Kidney (tissue), 14 donors: Measurements from ENCODE around the gene TMEM114. TPM values are rescaled to one million over a fixed set of nuclear protein-coding genes. Genes with fewer than 3 reads are reported as not detected.
A peak's percentile ranks its signal among the peaks of the same experiment; 100 is the strongest.

Experiments used
- DNase-seq, 5 donors: peaks; one replicate each; pipeline ENCODE4 v3.0.0-alpha.2; 2013 to 2020
- FAIRE-seq: peaks from 2 replicates; lab custom pipeline; 2012; peaks lifted over from hg19 to GRCh38; lab: Jason Lieb, UNC
- H3K27ac ChIP-seq, 2 donors: one replicate each; pipeline ENCODE4 v1.7.0; 2013; ENCODE audit warnings: low read depth in 2 of 2, low read length in 2 of 2, inconsistent platforms in 1 of 2
- H3K27me3 ChIP-seq: one replicate; pipeline ENCODE4 v1.7.1; 2013; ENCODE audit warnings: low read length, inconsistent platforms; ENCODE audit not compliant: control insufficient read depth, insufficient read depth
- H3K36me3 ChIP-seq, 3 donors: one replicate each; pipeline versions ENCODE4 v1.7.0 to v1.7.1; 2013; ENCODE audit warnings: low read length in 3 of 3, control low read depth in 1 of 3, inconsistent platforms in 1 of 3; ENCODE audit not compliant: insufficient read depth in 3 of 3, control insufficient read depth in 2 of 3
- H3K4me1 ChIP-seq, 3 donors: one replicate each; pipeline versions ENCODE4 v1.7.0 to v1.7.1; 2013; ENCODE audit warnings: low read length in 3 of 3, inconsistent platforms in 1 of 3, low read depth in 1 of 3; ENCODE audit not compliant: control insufficient read depth in 2 of 3, insufficient read depth in 2 of 3
- H3K4me3 ChIP-seq, 3 donors: one replicate each; pipeline versions ENCODE4 v1.7.0 to v1.8.1; 2013; ENCODE audit warnings: low read length in 3 of 3, control low read depth in 1 of 3, inconsistent platforms in 1 of 3
- H3K9ac ChIP-seq, 3 donors: one replicate each; pipeline versions ENCODE4 v1.7.0 to v1.7.1; 2013; ENCODE audit warnings: low read length in 3 of 3, control low read depth in 1 of 3, inconsistent platforms in 1 of 3
- H3K9me3 ChIP-seq, 3 donors: one replicate each; pipeline versions ENCODE4 v1.7.0 to v1.7.1; 2013; ENCODE audit warnings: low read length in 3 of 3, control low read depth in 1 of 3, inconsistent platforms in 1 of 3; ENCODE audit not compliant: control insufficient read depth in 2 of 3, insufficient read depth in 1 of 3
- CTCF ChIP-seq: IDR thresholded peaks from 3 replicates; pipeline ENCODE4 v1.5.1; 2012; ENCODE audit warnings: mild to moderate bottlenecking, moderate library complexity, borderline replicate concordance; ENCODE audit not compliant: insufficient read depth; ENCODE audit errors: extremely low read depth
- intact Hi-C: fragments of 100-400 bp; cut with DNase I; formaldehyde crosslinking; loops from one replicate; pipeline ENCODE4 v1.11.1; 2022
- polyA plus RNA-seq: library from polyadenylated mRNA; stranded (reverse); fragments of 350-450 nt; fragmentation: Illumina TruSeq; extraction: RNeasy Lipid Tissue Mini Kit (QIAGEN cat#74804); gene quantifications from one replicate; pipeline ENCODE4 v1.2.3, GENCODE V29; 2014; ENCODE audit warnings: low read depth, low replicate concordance; ENCODE audit not compliant: insufficient read depth
- total RNA-seq: library from RNA; stranded (reverse); fragmentation: NEBNext Ultra II Directional; extraction: Animal tissue kit (Norgen Biotek cat#: 25700); gene quantifications from one replicate; pipeline ENCODE4 v1.2.1, GENCODE V29; 2021
- donor health status: control.
- donor health status: control.
- donor health status: control.
- donor health status: control.
- donor health status: control.
- donor health status: DM: yes; HTN: yes; CAD: no.
- donor health status: Normal renal cell carcinoma (clear cell type).

Gene TMEM114
- total and polyA plus RNA-seq, 2 donors from 2014 or later, result not detected

GRCh38 chr16:8626946-8627345 is 36.6 kb upstream of the TMEM114 start:
- FAIRE-seq (no peak), DNase-seq (no peak)
- intact Hi-C loops, result no loop called here
- no peak overlapping the region for H3K4me3 ChIP-seq
- no peak overlapping the region for H3K9ac ChIP-seq
- H3K27me3 ChIP-seq, result no peaks in the 10 kb centered on the region
- H3K4me1 ChIP-seq, result peaks cover 0 to 4% (median 0%) of the 10 kb centered on the region in 3 donors
- no peak overlapping the region for H3K27ac ChIP-seq
- H3K36me3 ChIP-seq, result peaks cover 9 to 49% (median 36%) of the 10 kb centered on the region in 3 donors
- no peaks in the 10 kb centered on the region for H3K9me3 ChIP-seq
- TF ChIP-seq CTCF, result no peak

GRCh38 chr16:8625491-8626087 is 35.3 kb upstream of the TMEM114 start:
- no peak for TF ChIP-seq CTCF
- H3K4me1 ChIP-seq, result peaks cover 0 to 4% (median 0%) of the 10 kb centered on the region in 3 donors
- no peak overlapping the region for H3K27ac ChIP-seq
- no peaks in the 10 kb centered on the region for H3K27me3 ChIP-seq
- no peak overlapping the region for H3K9ac ChIP-seq
- no peak overlapping the region for H3K4me3 ChIP-seq
- no peak for FAIRE-seq
- peaks cover 9 to 42% (median 31%) of the 10 kb centered on the region in 3 donors for H3K36me3 ChIP-seq
- intact Hi-C loops, result no loop called here
- H3K9me3 ChIP-seq, result no peaks in the 10 kb centered on the region
- no peak for DNase-seq

GRCh38 chr16:8623634-8624033 is 33.3 kb upstream of the TMEM114 start:
- Histone ChIP-seq H3K27ac (no peak overlapping the region), H3K9ac (no peak overlapping the region), H3K36me3 (peaks cover 2 to 23% (median 15%) of the 10 kb centered on the region in 3 donors), H3K9me3 (no peaks in the 10 kb centered on the region), H3K4me3 (no peak overlapping the region), H3K27me3 (no peaks in the 10 kb centered on the region), H3K4me1 (peaks cover 0 to 4% (median 0%) of the 10 kb centered on the region in 3 donors)
- TF ChIP-seq CTCF, result no peak
- FAIRE-seq (no peak), DNase-seq (no peak)
- intact Hi-C loops, result no loop called here

- Histone ChIP-seq H3K36me3 (peaks cover 2 to 11% (median 9%) of the 10 kb centered on the region in 3 donors), H3K27ac (no peak overlapping the region), H3K27me3 (no peaks in the 10 kb centered on the region), H3K4me3 (peak overlapping the region; percentile 71 to 97 (median 96)), H3K4me1 (peaks cover 0 to 4% (median 0%) of the 10 kb centered on the region in 3 donors), H3K9me3 (no peaks in the 10 kb centered on the region), H3K9ac (peak overlapping the region; percentile 71 to 96 (median 82))
- intact Hi-C loops, result no loop called here
- FAIRE-seq, result no peak
- no peak for TF ChIP-seq CTCF
- no peak for DNase-seq
Observed at GRCh38 chr16:8622315-8622656, 32.0 kb upstream of the TMEM114 start.
